Fibroblast of skin of scalp (primary cell): ENCODE results near the gene ENTPD1.
A peak's percentile ranks its signal among the peaks of the same experiment; 100 is the strongest.
"Not testable (repeated sequence)": the region's sequence is repeated elsewhere in the genome, so short reads cannot be mapped to it uniquely, and the experiment has no call there.

Source experiments
- DNase-seq: peaks from one replicate; pipeline ENCODE4 v3.0.0-alpha.2; 2013

The ENTPD1 gene

DNA sequence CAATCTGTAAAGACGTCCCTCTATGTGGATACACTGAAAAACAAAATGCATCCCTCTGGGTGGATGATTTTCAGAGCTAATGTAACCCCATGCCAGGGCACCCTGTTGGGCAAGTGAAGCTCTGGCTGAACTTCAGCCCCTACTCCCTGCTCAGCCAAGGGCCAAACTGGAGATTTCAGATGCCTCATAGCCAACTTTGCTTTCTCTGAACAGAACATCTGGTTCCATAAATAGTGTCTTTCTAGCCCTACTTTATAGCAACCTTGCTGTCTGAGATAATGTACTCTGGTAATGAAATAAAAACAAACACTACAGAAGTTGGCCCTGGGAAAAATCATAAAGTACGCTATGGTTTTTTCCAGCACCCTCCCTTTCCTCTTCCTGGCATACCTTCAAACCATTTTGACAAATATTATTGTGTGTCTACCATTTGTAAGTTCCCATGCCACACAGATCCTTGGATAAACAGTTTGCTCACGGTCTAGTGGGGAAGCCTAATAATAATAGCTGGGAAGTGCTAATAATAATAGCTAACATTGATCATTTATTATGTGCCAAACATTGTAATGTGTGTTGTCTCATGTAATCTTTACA is 3.4 kb downstream of the ENTPD1 start:
- DNase-seq, result no peak

DNA sequence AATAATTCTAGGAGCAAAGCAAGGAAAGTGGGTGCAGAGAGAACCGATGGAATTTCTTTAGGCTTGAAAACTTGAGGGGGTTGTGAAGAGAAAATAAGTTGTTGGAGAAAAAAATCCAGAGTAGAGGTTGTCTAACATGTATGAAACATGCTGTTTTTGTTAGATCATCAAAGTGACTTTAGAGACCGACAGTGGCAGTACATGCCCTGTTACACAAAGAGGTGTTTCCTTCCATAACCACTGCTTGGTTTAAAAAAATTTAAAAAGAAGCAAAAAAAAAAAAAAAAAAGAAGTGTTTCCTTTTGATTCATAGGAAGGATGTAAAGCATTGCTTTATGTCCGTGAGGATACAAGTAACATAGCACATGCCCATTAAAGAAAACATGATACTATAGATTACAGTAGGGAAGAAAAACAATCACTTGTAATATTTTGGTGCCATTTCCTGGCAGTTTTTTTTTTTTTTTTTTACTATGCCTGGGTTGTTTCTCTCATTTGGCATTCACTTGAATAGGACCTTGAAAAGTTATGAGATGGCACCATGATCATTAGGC is 6.1 kb downstream of the ENTPD1 start:
- no peak for DNase-seq

DNA sequence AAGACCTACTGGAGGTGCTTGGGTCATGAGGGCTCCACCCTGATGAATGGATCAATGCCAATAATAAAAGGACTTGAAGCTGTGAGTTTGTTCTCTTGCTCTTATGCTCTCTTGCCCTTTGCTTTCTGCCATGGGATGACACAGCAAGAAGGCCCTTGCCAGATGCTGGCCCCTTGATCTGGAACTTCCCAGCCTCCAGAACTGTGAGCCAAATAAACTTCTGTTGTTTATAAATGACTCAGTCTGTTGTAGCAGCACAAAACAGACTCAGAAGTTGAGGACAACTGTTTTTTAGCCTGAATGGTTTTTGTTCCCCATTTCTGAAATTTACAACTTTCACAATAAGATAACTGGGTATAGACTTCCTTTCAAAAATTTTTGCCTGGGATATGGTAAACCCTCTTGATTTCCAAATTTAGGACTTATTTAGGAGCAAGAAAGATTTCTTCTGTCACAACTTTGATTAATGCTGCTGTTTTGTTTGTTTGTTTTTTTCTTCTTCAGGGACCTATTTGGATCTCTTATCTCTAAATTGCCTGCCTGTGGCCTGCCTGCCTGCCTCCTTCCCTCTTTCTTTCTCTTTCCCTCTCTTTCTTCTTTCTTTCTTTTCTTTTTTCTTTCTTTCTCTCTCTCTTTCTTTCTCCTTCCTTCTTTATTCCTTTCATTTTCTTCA is 12.1 kb downstream of the ENTPD1 start:
- DNase-seq, result no peak

DNA sequence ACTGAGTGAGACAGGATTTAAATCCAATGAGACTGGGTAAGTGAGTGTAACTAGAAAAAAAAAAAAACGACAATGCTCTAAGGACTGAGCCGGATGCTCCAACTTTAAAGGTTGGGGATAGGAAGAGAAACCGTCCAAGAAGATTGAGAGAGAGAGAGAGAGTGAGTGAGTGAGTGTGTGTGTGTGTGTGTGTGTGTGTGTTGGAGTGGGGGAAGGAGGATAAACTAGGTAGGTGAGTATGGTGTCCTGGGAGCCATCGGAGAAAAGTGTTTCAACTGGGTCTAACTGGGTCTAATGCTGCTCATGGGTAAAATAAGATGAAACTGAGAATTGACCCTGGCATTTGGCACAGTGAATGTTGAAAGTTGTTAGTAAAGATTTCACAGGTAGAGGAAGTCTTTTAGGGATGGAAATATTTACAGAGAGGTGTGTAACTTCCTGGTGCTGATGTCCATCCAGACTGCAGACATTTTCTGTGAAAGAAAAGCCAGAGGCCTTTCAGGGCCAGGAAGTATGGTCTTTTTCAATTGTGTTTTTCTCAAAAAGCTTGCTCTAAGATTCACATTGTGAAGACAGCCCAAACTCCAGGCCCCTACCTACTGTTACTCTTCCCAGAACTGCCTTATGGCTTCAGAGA is 14.2 kb downstream of the ENTPD1 start:
- no peak for DNase-seq

DNA sequence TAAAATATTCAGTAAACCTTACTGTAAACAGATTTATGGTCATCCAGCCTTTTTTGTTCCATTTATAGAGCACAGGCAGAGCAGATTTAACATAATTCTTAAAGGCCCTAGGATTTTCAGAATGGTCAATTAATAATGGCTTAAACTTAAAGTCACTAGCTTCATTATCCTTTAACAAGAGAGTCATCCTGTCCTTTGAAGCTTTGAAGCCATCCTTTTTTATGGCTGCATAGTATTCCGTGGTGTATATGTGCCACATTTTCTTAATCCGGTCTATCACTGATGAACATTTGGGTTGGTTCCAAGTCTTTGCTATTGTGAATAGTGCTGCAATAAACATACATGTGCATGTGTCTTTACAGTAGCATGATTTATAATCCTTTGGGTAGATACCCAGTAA is 17.5 kb downstream of the ENTPD1 start:
- DNase-seq, result not testable (repeated sequence)

DNA sequence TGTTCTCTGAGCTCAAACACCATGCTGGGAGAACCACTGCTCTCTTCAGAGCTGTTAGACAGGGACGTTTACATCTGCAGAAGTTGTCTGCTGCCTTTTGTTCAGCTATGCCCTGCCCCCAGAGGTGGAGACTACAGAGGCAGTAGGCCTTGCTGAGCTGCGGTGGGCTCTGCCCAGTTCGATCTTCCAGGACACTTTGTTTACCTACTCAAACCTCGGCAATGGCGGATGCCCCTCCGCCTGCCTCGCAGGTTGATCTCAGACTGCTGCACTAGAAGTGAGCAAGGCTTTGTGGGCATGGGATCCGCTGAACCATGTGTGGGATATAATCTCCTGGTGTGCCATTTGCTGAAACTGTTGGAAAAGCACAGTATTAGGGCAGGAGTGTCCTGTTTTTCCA is 21.7 kb downstream of the ENTPD1 start:
- not testable (repeated sequence) for DNase-seq

DNA sequence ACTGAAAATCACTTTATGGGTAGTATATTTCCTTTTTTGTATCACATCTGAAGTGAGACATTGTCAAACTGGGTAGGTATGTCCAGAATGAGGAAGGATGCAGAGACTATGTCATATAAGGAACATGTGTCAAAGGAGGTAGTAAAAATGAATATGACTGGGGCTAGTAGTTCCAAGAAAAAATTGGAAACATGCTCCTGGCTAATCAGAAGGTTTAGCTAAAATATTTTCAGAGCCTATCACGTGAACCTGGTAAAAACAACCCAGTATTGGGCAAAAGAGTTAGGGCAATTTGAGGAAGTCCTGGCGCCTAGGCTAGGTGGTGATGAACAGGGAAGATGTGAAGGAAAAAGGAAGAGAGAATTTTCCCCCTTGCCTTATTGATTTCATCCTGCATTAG is 26.4 kb downstream of the ENTPD1 start:
- DNase-seq, result no peak

DNA sequence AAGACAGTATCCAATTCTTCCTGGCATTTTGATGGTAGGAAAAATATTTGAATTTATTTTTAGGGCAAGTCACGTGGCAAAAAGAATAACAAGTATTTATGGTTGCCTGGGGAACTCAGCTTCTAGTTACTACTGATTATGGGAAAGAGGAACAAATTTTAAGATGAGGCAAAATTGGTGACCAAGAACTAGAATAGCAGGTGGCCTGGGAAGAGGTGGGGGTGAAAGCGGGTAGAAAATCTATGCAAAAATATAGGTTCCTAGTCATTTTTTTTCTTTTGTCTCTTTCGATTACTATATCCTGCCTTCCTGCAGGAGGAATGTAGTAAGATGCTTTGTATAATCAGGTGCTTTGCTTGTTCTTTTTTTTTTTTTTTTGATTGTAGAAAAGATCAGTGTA is 27.8 kb downstream of the ENTPD1 start:
- no peak for DNase-seq

DNA sequence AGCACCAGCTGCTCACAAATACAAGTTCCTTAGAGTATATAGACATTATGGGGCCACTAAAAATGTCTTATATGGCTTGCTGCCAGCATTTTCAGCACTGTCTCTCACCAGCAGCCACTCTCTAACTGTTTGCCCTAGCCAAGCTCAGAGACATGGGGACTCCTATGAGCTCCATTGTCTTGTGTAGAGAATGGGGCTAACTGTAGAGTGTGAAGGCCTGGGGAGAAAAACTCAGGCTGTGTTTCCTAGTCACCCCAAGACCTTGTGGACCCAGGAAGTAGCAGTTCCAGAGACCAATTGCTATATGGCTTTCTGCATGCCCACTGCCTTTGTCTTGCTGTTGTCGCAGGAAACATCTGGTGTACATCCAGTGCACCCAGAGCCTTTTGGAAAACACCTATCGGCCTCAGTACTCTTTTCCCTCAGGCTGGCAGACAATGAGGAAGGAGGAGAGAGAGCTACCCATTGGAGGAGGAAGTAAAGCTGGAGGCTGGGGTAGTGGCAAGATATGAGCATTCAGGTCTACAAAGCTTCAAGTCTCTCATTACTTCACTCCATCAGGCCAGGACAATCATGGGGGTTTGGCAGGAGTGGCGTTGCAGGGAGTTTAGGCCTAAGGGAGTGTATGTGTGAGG is 28.4 kb downstream of the ENTPD1 start:
- no peak for DNase-seq

DNA sequence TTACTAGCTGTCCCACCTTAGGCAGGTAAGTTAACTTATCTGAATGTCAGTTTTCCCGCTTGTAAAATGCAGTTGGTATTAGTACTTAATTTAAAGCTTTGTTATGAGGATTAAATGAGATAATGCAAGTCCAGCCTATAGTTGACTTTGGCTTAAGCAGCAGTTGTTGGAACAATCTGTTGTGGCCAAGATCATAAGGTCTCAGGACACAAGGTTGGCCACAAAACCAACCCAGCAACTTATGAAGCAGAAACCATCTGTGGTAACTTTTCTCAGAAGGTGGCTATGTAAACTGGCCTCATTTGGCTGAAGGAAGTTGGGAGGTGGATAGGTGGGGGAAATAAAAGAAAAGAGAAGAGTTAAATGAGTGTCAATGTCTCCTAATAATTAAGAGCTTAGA is 29.4 kb downstream of the ENTPD1 start:
- DNase-seq, result no peak

DNA sequence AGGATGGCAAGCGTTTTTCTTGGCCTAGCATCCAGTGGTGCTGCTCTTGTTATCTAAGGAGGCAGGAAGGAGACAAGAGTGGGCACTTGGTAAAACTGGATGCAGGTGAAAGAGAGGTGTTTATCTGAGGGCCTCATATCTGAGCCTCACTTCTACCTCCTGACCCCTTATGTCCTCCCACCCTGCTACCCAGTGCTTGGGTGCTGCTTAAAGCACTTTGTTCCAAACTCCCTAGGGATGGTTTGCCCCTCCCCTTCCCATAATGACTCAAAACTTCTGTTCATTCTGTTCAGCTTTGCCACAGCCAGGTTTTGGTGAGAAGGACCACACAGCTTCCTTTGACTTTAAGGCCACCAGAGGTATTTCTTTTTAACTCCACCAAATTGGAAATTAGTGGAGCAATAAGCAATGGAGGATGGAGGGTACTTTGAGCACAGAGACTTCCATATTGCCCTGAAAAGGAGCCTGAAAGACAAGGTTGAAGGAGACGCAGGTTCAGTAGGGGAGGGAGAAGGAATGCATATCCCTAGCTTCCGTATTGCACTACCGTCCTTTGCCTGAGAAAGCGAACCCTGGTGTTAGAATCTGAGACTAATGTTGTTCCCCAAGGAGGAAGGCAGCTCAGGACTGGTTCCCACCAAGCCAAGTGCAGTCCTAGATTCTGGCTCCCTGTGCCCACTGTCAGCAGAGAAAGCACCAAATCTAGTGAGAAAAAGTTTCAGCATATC is 30.1 kb downstream of the ENTPD1 start:
- DNase-seq, result no peak

DNA sequence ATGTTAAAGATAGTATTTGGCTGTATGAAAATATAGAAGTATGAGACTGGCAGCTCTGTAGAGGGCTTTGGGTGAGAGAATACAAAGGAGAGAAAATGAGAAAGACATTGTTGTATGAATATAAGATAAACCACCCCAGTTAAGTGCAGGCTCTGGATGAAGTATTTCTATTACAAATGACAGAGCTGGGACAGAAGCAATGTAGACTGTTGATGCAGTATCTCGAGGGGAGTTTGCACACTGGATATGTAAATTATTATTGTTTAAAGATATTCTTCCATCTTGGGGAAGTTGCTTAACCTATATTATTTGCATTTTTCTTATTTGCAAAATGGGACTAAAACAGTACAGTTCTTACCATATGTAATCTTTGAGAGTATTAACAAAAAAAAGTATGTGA is 31.5 kb downstream of the ENTPD1 start:
- DNase-seq, result no peak

DNA sequence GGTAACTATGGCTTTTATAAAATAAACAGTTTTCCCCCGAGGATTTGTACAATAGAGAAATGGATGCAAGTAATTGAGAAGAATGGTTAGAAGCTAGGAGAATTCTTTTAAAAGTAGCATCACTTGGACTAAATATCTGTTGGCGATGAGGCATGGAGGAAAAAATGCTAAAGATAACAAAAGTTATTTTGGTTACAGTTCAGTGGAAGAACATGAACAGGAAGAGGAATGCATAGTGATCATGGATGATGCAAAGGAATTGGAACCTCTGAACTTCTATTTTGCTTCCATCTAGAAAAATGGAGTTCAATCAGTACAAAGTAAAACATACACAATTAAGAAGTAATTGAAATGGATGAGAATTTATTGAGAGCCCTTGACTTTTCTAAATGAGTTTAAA is 32.9 kb downstream of the ENTPD1 start:
- peak; percentile 92 for DNase-seq

DNA sequence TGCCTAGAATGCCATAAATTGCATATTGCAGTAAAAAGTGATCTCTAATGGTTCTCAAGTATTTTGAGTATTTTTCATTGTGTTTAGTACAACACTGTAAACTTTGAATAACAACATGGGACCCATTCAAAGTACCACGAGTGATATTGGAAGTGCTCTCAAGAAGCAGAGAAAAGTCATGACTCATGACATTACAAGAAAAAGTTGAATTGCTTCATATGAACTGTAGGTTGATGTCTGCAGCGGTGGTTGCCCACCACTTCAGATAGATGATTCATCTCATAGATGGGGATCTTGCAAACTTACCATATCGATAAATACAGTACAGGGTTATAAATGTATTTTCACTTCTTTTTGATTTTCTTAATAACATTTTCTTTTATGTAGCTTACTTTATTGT is 33.9 kb downstream of the ENTPD1 start:
- DNase-seq, result peak; percentile 12

DNA sequence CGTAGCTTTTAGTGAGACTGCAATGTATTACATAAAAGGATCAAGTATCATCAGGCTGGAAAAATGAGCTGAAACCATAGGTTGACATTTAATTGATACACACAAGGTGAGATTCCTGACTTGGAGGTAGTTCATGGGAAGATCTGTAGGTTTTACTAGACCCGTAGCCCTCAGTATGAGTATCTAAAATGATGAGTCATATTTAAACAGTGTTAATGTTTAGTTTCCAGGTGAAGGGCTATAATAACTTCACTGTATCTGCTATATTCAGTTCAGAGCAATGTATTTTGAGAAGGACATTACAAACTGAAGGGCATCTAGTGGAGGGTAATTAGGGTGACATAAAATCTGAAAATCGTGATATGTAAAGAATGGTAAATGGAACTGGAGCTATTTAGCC is 35.0 kb downstream of the ENTPD1 start:
- no peak for DNase-seq

DNA sequence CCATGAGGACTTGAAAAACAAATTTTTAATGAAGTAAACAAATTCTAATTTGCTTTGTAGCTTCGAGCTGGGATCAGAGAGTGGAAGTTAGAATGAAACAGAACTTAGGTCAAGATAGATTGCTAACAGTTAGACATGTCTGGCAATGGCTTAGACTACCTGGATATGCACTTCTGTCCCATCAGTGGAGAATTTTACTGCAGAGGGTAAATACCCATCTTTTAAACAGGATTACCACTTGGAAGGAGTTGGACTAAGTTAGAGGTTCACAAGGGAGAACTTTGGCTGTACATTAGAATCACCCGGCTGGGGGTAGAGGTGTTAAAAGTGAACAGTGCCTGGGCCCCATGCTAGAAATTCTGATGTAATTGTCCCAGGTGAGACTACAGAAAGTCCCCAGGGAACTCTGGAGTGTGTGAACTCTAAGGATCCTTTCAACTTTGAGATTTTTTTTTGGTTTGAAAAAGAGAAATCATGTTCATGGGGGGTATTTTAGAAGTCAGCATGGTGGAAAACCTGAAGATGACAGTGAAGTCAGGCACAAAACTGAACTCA is 35.5 kb downstream of the ENTPD1 start:
- no peak for DNase-seq

DNA sequence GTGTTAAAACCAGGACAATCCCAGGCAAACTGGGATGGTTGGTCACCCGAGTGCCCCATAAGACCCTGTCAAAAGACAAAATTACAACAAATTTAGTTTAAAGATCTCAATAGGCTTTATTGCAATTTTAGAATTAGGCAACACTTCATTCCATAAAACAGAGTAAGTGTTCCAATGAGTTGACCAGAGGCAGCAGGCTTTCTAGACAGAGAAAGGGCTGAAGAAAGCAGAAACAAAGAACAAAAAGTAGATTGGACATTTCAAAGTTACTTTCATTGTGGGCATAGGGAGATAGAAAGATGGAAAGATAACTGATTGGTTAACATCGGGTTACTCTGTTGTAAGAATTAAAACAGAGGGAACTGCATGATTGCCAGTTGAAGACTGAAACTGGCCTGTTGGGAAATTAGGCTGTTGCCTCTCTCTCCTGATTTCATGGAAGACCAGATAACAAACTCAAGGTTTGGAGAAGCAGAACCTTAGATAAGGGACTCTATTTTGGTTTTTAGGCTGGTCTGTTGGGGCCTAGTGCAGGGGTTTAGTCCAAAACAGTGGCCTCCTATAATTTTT is 36.3 kb downstream of the ENTPD1 start:
- no peak for DNase-seq

DNA sequence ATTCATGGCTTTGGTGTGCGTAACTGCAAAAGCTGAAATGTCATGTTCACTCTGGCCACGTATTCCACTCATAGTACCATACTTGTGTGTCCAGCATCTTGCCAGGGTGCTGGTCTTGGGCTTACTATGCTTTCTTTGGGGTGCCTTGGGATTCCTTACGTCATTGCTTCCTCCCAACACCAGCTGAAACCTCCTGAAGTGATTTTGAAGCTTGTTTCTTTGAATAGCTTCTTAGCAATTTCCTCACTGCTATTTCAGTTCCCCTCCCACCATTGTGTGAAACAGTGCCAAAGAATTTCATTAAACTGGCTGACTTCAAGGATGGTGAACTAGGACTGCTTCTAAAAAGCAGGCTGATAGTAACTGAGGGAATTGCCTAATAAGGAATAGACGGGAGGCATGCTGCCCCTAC is 36.9 kb downstream of the ENTPD1 start:
- DNase-seq, result peak; percentile 90

DNA sequence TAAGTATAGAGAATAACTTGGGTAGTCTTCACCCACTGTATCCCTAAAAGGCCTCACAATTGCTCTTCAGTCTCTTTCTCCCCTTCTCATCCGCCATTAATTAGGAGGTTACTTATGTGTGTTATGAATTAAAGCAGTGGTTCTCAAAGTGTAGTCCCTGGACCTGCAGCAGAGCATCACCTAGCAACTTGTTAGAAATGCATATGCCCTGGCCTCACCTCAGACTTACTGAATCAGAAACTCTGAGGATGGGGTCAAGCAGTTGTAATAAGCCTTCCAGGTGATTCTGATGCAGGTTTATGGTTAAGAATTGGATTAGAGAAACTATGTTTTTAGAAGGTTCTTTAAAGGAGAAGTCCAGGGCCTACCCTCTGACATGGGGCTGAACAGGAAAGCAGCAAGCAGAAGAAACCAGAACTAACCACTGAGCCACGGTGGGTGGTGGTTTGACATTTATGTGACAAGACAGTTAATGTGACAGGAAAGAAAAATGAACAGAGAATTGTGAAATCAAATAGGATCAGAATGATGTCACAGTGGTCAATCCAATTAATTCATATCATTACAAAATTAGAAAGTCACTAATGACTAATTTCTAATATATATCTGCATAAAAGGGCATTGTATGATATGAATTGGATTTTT is 37.6 kb downstream of the ENTPD1 start:
- DNase-seq, result no peak

DNA sequence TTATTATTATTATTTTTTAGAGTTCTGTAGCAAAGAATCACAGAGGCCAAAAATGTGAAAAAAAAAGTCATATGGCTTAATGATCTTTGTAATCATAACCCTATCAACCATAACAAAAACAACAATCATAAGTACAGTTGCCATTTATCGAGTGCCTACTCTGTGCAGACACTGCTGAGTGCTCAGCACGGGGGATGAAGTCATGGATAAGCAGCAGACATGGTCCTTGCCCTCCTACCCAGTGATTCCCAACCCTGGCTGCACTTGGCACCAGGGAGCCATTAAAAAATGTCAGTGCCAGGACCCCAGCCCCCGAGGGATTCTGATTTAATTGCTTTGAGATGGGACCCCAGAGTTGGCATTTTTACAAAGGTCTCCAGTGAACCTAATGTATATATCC is 38.2 kb downstream of the ENTPD1 start:
- DNase-seq, result no peak

DNA sequence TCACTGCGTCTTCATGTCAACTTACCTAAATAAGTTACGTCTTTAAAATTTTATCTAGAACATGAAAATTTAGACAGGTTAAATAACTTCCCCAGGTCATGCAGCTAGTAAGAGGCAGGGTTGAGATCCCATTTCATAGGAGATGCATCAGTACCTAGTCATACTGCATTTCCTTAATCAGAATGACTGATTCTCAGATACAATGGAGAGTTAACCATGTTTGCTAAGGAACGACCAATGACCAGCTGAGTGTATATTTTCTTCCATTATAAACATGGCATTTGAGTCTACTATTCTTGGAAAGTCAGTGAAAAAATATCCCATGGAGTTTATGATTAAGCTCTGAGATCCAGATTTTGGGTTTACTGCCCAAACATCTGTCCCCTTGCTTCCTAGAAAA is 39.6 kb downstream of the ENTPD1 start:
- DNase-seq, result no peak

DNA sequence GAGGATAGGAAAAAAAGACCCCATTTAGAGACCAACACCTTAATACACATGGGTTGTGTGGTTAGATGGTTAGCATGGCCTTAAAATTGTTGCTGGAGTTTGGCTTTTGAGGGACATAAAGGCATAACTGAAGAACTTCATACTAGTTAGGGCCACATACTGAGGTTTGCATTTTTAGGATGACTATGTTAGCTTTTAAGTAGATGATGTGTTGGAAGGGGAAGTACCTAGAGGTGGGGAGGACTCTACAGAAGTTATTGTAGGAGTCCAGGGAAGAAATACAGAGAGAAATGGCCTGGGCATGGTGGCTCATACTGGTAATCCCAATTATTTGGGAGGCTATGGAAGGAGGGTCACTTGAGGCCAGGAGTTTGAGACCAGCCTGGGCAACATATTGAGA is 40.5 kb downstream of the ENTPD1 start:
- no peak for DNase-seq
